OCI-LY1 (cell line): ENCODE measurements around the gene CELF2.

ENCODE experiments used
- CTCF ChIP-seq: fragments of 200-600 bp; sonication (generic), shearing (Covaris generic); IDR thresholded peaks from 2 replicates; pipeline ENCODE4 v1.5.1; 2017; ENCODE audit warnings: mild to moderate bottlenecking, antibody characterized with exemption, low read length, moderate library complexity, mixed read lengths
- EZH2 ChIP-seq: fragments of 200-600 bp; sonication (generic), shearing (Covaris generic); IDR thresholded peaks from 2 replicates; pipeline ENCODE4 v1.8.0; 2017; ENCODE audit warnings: borderline replicate concordance, mixed run types, mild to moderate bottlenecking, antibody characterized with exemption, low read length, moderate library complexity, mixed read lengths

- no peak for TF ChIP-seq CTCF
- TF ChIP-seq EZH2 = no peak
Measured at GRCh38 chr10:10989669-10990068, 28.0 kb upstream of the CELF2 start.
